ENCODE data around the gene HSPA6. TPM values are rescaled to one million over a fixed set of nuclear protein-coding genes. Genes with fewer than 3 reads are reported as not detected.
"Not testable (repeated sequence)": the region's sequence is repeated elsewhere in the genome, so short reads cannot be mapped to it uniquely, and the experiment has no call there.

Gene HSPA6
- total RNA-seq, 1 donor from 2014 or later: 0.82 TPM

- not testable (repeated sequence) for FAIRE-seq; DNase-seq (ENCODE audit: low spot score in 2 of 2)
Measured at GRCh38 chr1:161554815-161555417, 30.6 kb downstream of the HSPA6 start.

GRCh38 chr1:161556143-161556542, 31.8 kb downstream of the HSPA6 start:
- not testable (repeated sequence) for FAIRE-seq; DNase-seq (ENCODE audit: low spot score in 2 of 2)

GRCh38 chr1:161556990-161557389, 32.6 kb downstream of the HSPA6 start:
- FAIRE-seq; DNase-seq (ENCODE audit: low spot score in 2 of 2): not testable (repeated sequence)

- not testable (repeated sequence) for DNase-seq (ENCODE audit: low spot score in 2 of 2); FAIRE-seq
Measured at GRCh38 chr1:161557506-161558450, 33.4 kb downstream of the HSPA6 start.

GRCh38 chr1:161560960-161561715, 36.8 kb downstream of the HSPA6 start:
- FAIRE-seq; DNase-seq (ENCODE audit: low spot score in 2 of 2): not testable (repeated sequence)

GRCh38 chr1:161562441-161562840, 38.1 kb downstream of the HSPA6 start:
- DNase-seq (ENCODE audit: low spot score in 2 of 2); FAIRE-seq: not testable (repeated sequence)

- not testable (repeated sequence) for FAIRE-seq
Measured at GRCh38 chr1:161563522-161563921, 39.2 kb downstream of the HSPA6 start.

GRCh38 chr1:161566602-161566960, 42.2 kb downstream of the HSPA6 start:
- FAIRE-seq; DNase-seq (ENCODE audit: low spot score in 2 of 2): not testable (repeated sequence)

More at GRCh38 chr1:161563522-161563921, 39.2 kb downstream of the HSPA6 start:
- DNase-seq (ENCODE audit: low spot score in 2 of 2): not testable (repeated sequence)

- DNase-seq (ENCODE audit: low spot score in 2 of 2); FAIRE-seq: not testable (repeated sequence)
Measured at GRCh38 chr1:161571703-161572102, 47.4 kb downstream of the HSPA6 start.

Other genes with a start within 250 kb of the HSPA6 start
- gene MPZ, start 214.6 kb upstream of the HSPA6 start, total RNA-seq: 1.6 TPM
- 14.7 TPM for gene SDHC, start 210.2 kb upstream of the HSPA6 start, total RNA-seq
- not detected for gene CFAP126, start 156.7 kb upstream of the HSPA6 start, total RNA-seq
- gene FCGR2A, start 19.1 kb upstream of the HSPA6 start, total RNA-seq: 6.5 TPM
- 2.9 TPM for gene FCGR3A, start 25.3 kb downstream of the HSPA6 start, total RNA-seq
- 0.82 TPM for gene FCGR3B, start 106.6 kb downstream of the HSPA6 start, total RNA-seq
- 0.41 TPM for gene FCGR2B, start 138.6 kb downstream of the HSPA6 start, total RNA-seq
- not detected for gene FCRLA, start 182.7 kb downstream of the HSPA6 start, total RNA-seq
- 1.2 TPM for gene FCRLB, start 197.0 kb downstream of the HSPA6 start, total RNA-seq
- 58.7 TPM for gene DUSP12, start 225.2 kb downstream of the HSPA6 start, total RNA-seq
- gene ATF6, start 241.8 kb downstream of the HSPA6 start, total RNA-seq: 25.3 TPM